ENCODE results near the gene HOMER2.

Gene HOMER2

DNA sequence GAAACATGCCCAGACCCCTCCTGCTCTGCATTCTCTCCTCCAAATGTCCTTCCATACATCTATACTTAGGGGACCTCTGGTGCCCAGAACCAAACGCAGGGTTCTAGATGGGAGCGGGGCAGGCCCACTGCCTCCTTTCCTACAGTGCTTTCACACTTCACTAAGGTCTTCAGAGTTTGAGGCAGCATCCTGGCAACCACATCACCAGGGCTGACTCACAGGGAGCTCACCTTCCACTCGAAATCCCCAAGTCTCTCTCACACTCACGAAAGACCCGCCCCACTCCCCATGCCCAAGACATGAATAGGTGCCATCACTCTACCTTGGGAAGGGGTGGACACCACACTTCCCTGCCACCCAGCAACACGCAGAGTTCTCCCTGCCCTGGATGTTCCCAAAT, 18.9 kb downstream of the HOMER2 start:
- no peak for DNase-seq (ENCODE audit: extremely low read depth in 1 of 2, low read depth in 1 of 2)

DNA sequence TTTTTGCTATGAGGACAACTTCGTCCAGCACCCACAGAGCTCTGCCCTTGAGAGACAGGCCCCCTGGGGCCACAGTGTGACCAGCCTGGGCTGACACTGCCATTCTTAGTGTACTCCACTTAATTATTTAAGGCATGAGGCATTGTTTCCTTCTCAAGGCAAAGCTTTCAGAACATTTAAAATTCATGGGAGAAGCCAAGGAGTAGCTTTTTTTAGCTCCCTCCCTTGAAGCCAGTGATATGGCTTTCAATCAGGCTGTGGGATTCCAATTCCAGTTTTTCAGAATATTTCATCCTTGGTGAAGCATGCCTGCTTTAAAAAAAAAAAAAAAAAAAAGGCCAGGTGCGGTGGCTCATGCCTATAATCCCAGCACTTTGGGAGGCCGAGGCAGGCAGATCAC, 21.3 kb downstream of the HOMER2 start:
- DNase-seq (ENCODE audit: extremely low read depth in 1 of 2, low read depth in 1 of 2) = no peak

DNA sequence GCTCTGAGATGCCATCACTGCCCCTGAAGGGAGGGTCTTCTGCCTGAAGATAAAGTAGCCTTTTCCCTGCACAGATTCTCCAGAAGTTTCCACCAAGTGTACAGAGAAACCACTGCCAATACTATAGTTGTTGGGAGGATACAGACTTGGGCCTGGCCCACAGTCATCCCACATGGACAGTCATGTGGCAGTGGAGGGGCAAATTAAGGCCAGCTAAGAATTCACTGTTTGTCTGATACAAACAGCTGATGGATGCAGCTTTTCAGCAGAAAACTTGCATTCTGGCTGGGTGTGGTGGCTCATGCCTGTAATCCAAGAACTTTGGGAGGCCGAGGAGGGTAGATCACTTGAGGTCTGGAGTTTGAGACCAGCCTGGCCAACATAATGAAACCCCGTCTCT, 22.1 kb downstream of the HOMER2 start:
- DNase-seq (ENCODE audit: extremely low read depth in 1 of 2, low read depth in 1 of 2) = no peak

DNA sequence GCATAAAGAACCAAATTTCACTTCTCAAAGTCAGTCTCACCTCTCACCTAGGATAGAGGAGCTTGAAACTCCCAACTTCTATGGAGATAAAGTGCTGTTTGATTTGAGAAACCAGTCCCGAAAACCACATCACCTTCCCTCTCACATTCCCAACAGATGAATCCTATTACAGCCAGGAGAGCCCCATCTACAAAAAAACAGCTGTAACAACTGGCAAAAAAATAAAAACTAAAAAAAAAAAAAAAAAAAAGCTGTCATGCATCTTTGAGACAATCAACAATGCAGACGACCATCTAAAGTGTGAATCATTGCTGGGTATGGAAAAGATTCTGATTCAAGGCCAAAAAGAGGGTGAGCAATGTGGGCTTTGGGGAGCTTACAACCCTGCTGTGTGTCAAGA, 23.8 kb downstream of the HOMER2 start:
- no peak for DNase-seq (ENCODE audit: extremely low read depth in 1 of 2, low read depth in 1 of 2)

DNA sequence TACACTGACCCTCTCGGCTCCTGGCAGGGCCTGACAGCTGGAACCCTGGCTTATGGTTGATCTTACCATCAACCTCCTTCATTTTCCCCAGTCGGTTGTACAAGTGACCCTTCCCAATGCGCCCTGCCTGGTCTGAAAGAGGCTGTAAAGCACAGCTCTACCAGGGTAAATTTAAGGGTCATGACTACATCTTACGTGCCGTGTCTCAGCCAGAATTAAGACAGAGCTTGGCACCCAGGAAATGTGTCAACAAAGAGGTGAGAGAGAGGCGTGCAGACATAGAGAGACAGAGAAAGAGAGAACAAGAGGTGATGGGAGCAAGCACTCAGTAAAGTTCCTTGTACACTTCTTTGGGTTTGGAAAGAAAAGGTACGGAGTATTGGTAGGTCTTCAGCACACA, 28.8 kb downstream of the HOMER2 start:
- no peak for DNase-seq (ENCODE audit: extremely low read depth in 1 of 2, low read depth in 1 of 2)

DNA sequence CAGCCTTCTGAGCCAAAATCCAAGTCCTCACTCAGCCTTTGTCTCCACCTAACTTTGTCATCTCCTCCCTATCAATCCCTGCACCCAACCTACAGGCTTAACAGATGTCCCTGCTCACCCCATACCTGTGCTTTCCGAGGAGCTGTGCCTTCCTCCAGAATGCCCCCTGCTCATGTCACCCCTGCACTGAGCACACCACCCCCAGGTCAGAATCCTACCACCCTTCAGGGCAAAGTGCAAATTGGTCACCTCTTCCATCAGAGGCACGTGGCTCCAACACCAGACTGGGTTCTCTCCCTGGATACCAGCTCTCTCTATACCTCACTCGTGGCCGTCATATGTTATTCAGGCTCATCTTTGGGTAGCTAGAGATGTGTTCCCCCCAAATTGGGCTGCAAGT, 29.8 kb downstream of the HOMER2 start:
- no peak for DNase-seq (ENCODE audit: extremely low read depth in 1 of 2, low read depth in 1 of 2)

DNA sequence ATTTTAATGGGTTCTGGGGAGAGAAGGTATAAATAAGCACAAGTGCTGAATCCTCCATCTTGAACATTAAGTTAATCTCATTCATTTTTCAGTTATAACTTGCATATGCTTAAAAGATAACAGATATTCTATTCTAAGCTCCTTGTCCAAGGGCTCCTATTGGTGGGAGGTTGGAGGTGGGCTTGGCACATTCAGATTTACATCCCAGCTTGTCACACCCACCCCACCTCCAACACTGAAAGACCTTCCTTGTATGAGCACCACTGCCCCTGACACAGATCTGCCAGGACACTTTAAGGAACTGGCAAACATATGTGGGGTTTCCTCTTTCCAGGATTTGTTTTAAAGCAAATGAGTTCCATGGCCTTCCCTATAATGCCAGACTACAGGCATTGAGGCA, 30.6 kb downstream of the HOMER2 start:
- no peak for DNase-seq (ENCODE audit: extremely low read depth in 1 of 2, low read depth in 1 of 2)

DNA sequence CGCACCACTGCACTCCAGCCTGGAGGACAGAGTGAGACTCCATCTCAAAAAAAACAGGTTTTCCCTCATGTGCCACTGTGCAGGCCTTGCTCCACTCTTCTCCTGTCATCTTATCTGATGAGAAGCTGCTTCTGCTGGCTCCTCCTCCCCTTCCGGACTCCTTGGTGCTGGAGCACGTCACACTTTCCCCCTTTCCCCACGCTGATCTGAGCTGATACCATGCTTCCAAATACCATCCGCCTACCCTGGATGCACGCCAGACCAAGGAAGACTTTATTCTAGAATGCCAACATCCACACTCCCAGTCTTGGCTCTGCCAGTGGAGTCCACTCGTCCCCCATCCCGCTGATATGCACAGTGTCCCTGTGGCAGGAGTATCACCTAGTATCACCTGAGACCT, 31.3 kb downstream of the HOMER2 start:
- no peak for DNase-seq (ENCODE audit: extremely low read depth in 1 of 2, low read depth in 1 of 2)

DNA sequence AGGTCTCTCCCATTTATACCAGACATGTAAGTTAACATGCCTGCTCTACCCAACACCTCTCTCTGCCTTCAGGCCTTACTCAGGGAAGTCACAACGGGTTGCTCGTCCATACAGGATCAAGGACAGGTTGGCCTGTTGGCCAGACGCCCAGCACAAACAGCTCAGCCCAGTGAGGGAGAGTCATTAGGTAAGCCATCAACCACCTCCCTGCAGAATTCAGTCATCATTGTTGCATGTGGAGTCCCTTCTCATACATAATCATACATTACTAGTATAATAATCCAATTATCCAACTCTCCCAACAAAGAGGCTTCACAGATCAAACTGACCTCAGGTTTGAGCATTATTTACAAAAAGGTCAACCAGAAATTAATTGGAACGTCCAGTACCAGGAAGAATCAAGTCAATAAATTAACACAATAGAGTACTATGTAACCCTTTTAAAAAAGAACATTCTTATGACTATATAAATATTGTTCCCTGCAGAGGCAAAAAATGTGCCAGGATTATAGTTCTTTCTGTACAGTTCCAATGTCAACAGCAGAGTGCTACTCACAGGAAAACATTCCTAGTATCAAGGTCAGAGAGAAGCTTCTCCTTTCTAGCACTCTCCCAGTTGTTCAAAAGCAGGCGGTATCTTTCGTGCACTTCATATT, 33.2 kb downstream of the HOMER2 start:
- no peak for DNase-seq (ENCODE audit: extremely low read depth in 1 of 2, low read depth in 1 of 2)

DNA sequence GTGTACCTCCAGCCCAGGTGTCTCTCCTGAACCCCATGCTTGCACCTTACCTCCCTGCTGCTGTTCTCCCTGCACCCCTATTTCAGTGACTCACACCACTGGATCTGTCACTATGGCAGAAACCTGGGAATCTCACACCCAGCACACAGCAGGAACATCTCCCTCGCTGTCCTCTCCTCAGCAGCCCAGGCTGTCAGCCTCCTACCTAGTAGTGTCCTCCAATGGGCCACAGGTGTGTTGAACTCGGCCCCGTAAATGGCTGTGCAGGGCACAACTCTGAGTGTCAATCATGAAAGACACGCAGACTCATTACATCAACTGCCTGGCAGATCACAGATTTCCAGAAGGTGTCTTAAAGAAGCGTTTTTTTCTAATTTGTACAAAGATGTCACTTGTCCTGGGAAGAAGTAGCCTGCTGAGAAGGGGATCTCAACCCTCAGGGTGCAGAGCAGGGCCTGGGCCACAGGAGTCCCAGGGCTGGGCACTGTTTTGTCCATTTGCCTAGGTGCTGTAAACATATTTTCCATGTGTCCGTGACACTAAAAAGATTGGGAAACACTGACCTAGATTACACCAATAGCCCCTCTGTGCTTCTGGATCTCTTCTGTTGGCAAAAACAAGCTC, 33.8 kb downstream of the HOMER2 start:
- DNase-seq (ENCODE audit: extremely low read depth in 1 of 2, low read depth in 1 of 2) = no peak

DNA sequence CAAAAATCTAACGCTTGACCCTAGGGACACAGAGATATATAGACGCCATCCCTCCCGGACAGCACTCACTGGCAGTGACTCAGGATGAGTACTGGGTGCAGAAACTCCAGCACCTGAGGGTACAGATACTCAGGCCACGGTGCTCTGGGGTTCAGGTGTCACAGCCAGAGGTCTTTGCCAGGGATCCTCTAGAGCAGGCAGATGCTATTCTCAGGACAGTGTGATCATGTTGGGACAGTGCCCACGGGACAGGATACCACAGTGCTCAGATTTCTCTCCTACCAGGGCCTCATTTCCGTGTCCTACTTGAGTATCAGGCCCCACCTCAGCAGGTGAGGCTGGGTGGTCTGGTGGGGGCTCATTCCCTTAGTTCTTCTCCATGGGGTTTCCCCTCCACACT, 34.4 kb downstream of the HOMER2 start:
- DNase-seq (ENCODE audit: extremely low read depth in 1 of 2, low read depth in 1 of 2) = no peak

DNA sequence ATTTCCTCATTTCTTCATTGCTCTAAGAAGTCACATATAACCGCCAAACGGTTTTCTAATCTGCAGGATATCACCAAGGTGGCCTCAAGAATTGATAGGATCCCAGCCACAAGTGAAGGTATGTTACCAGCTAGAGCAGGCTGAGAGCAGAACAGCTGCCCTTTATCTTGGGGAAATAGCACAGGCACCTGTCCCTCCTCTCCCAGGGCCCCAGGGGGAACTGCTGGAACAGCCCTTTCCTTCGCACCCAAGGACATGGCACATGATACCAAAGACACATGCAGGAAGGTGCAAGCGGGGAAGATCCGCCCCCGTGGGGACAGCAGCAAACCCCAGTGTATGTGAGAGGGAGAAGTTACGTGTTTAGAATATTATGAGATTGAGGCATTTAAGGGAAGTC, 35.3 kb downstream of the HOMER2 start:
- no peak for DNase-seq (ENCODE audit: extremely low read depth in 1 of 2, low read depth in 1 of 2)

DNA sequence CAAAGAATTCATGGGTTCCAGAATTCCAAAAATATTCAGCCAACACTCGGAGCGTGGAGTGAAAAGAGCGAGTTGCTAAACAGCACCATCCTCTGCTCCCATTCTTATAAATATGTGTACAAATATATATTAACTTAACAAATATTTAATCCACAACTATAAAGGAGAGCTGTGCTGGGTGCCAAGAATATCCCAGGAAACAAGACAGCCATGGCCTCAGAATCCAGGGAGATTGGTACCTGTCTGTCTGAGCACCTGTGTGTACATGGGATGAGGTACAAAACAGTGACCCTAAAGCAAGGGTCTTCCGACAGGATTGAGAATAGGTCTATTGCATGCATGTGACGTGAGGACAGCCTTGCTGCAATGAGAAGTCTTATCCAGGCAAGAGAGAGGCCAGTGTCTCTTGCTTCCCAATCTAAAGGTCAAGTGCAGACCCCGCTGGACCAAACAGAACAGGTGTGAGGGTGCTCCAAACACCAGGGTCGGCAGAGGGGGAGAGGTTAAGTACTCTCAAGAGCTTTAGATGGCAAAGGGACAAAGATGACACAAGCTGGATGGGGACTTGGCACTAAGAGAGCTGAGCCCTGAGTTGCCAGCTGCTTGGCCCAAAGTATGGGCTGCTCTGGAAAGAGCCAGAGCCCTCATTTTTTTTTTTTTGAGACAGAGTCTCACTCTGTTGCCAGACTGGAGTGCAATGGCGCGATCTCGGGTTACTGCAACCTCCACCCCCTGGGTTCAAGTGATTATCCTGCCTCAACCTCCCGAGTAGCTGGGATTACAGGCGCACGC, 36.2 kb downstream of the HOMER2 start:
- no peak for DNase-seq (ENCODE audit: extremely low read depth in 1 of 2, low read depth in 1 of 2)

DNA sequence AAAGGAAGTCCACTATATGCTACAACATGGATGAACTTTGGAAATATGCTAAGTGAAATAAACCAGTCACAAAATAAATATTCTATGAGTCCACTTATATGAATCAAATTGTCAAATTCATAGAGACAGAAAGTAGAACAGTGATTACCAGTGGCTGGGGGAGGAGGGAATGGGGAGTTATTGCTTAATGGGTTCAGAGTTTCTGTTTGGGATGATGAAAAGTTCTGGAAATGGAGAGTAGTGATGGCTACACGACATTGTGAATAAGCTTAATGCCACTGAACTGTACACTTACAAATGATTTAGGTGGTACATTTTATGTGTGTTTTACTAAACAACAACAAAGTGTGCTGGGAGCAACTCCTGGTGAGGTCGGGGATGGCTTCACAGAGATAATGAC, 38.1 kb downstream of the HOMER2 start:
- no peak for DNase-seq (ENCODE audit: extremely low read depth in 1 of 2, low read depth in 1 of 2)

DNA sequence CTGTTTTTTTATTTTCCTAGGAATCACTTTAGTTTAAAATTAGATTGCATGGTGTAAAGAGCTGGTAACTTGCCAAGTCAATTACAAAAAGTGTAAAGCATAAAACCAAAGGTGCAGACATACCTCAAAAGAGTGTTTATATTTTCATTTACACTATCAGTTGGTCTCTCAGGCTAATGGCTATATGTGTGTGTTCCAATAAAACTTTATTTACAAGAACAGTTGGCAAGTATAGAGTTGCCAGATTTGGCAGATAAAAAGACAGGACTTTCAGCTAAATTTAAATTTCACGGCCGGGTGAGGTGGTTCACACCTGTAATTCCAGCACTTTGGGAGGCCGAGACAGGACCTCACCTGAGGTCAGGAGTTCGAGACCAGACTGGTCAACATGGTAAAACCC, 41.1 kb downstream of the HOMER2 start:
- no peak for DNase-seq (ENCODE audit: extremely low read depth in 1 of 2, low read depth in 1 of 2)

DNA sequence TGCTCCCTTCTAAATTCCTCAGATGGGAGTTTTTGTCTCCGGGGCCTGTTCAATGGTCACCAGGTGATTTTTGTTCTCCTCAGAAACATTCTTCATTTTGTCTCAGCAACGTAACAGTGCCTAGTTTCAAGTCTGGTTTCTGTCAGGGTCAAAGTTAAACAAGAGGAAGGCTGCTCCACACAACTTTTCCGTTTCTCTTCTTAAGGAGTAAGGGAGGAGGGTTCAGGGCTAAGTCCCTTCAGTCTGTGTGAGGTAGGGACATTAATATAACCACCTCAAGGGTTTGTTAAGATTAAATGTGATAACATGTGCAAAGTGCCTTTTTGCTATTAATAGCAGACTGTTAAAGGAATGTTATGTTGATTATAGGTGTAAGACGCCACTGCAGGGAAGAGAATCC, 41.8 kb downstream of the HOMER2 start:
- DNase-seq (ENCODE audit: extremely low read depth in 1 of 2, low read depth in 1 of 2) = no peak

DNA sequence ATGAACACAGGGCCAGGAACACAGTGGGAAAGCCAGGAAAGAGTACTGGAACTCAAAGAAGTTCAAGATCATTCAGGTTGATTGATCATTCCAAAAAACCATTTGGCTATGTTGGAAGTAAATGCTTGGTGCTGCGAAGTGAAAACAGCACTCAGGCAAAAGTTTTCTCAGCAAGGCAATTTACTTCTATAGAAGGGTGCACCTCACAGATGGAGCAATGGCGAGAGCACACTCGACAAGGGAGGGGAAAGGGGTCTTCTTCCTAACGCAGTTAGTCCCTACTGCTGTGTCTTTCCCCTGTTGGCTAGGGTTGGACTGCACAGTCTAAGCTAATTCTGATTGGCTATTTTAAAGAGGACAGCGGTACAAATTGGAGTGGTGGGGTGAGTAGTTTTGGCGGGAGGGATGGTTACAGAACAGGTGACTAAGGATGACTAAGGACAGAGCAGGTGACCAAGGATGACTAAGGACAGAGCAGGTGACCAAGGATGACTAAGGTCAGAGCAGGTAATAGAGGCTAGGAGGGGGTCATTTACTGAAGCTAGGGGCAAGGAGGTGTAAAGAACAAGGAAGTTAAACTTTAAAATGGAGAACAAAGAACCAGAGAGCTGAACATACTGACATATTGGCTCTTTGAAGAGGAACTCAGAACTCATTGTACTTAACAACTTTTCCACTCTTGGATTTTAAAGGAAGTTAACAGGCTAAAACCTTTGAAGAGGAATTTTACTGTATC, 43.3 kb downstream of the HOMER2 start:
- no peak for DNase-seq (ENCODE audit: extremely low read depth in 1 of 2, low read depth in 1 of 2)

DNA sequence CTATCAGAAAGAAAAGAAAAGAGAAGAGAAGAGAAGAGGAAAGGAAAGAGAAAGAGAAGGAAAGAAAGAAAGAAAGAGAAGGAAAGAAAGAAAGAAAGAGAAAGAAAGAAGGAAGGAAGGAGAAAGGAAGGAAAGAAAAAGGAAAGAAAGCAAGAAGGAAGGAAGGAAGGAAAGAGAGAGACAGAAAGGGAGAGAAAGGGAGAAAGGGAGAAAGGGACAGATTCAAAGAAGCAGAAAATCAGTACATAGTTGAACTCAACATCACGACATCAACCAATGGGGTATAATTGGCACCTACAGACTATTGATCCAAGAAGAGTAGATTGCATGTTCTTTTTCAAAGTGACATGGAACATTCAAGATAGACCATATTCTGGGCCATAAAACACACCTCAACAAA, 45.2 kb downstream of the HOMER2 start:
- DNase-seq (ENCODE audit: extremely low read depth in 1 of 2, low read depth in 1 of 2) = no peak

DNA sequence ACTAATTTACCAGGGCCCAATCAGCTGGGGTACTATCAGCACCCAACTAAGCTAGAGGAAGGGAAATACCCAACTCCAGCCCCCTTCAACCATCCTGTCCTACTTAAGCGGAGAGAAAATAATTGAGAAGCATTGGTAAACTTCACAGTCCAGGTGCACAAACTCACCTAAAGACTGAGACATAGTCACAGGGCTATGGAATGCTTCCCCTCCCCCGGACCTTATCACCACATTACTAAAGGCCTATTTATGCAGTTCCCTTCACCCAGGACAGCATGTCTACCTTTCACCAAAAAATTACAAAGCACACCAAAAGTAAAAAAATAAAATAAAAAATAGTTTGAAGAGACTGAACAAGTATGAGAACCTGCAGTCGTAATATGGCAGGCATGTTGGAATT, 47.9 kb downstream of the HOMER2 start:
- DNase-seq (ENCODE audit: extremely low read depth in 1 of 2, low read depth in 1 of 2) = no peak

DNA sequence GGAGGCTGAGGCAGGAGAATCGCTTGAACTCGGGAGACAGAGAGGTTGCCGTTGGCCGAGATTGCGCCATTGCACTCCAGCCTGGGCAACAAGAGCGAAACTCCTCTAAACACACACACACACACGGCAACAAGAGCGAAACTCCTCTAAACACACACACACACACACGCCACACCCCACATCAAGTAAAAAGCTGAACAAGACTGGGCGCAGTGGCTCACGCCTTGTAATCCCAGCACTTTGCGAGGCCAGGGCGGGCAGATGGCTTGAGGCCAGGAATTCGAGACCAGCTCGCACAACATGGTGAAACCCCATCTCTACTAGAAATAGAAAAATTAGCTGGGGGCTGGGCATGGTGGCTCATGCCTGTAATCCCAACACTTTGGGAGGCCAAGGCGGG, 49.0 kb downstream of the HOMER2 start:
- no peak for DNase-seq (ENCODE audit: extremely low read depth in 1 of 2, low read depth in 1 of 2)

DNA sequence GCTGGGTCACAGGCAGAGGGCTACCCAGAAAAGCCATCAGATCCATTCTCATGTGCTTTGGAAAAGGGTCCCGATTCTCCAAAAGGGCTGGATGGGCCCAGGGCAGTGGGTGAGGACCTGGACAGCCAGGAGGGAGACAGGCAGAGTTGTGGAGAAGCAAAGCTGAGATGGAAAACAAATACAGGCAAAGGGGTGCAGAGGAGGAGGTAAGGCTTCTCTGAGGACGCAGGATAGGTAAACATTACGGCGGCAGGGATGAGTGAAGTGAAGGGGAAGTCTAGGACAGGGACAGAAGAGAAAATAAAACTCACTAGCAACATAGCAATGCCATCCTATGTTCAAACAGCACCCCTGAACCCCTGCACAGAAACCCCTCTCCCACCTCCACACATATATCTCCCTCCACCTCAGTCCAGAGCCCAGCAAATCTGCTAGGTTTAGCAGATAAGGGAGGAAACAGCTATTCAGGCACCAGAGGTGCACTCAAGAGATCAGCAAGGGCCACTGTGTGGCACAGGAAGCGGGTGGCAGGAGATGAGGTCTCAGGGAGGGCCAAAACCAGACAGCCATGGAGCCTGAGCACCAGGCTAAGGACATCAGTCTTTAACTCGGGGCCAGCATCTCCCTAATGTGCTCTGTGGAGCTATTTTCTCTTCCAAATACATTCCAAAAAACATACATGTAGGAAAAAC, 51.3 kb downstream of the HOMER2 start:
- DNase-seq (ENCODE audit: extremely low read depth in 1 of 2, low read depth in 1 of 2) = no peak

Data from activated CD8-positive, alpha-beta memory T cell treated with anti-CD3 and anti-CD28 coated beads for 1 hour (primary cell).